WTC11 (cell line): Measurements from ENCODE around the gene RTN4RL1. TPM values are rescaled to one million over a fixed set of nuclear protein-coding genes. Genes with fewer than 3 reads are reported as not detected.

Experiments used
- ATAC-seq: fragments of 200-7000 bp; cut with Tn5 transposase; 2 replicates; pipeline ENCODE4 v1.10.0; 2021; ENCODE audit warnings: mild to moderate bottlenecking, moderate library complexity
- CTCF ChIA-PET: fragments of 300-600 bp; sonication (Branson Sonifier 250); formaldehyde crosslinking; loops from one replicate; lab custom pipeline; 2021; ENCODE audit warnings: antibody characterized with exemption; lab: Charles Lee
- POLR2A ChIA-PET: fragments of 350-600 bp; sonication (Branson Sonifier 250); formaldehyde crosslinking; loops from one replicate; lab custom pipeline; 2021; ENCODE audit warnings: antibody characterized with exemption; lab: Charles Lee
- DNase-seq: peaks from one replicate; pipeline ENCODE4 v3.0.0; 2021; ENCODE audit warnings: low spot score
- H3K27ac Mint-ChIP-seq: 2 replicates; pipeline ENCODE4 v1.8.0; 2021; ENCODE audit warnings: mixed read lengths
- H3K27me3 Mint-ChIP-seq: 2 replicates; pipeline ENCODE4 v1.8.0; 2021; ENCODE audit warnings: low read depth, mild to moderate bottlenecking, moderate library complexity, mixed read lengths
- H3K36me3 Mint-ChIP-seq: 2 replicates; pipeline ENCODE4 v1.8.0; 2021; ENCODE audit warnings: mixed read lengths
- H3K4me1 Mint-ChIP-seq: 2 replicates; pipeline ENCODE4 v1.8.0; 2022; ENCODE audit warnings: mixed read lengths
- H3K4me3 Mint-ChIP-seq: 2 replicates; pipeline ENCODE4 v1.8.0; 2021; ENCODE audit warnings: mild to moderate bottlenecking, moderate library complexity, mixed read lengths
- H3K9me3 Mint-ChIP-seq: 2 replicates; pipeline ENCODE4 v1.8.0; 2021; ENCODE audit warnings: mixed read lengths
- CREM ChIP-seq: sonication (generic); formaldehyde crosslinking; IDR thresholded peaks from 2 replicates; pipeline ENCODE4 v1.8.1; 2022; ENCODE audit warnings: mild to moderate bottlenecking, missing genetic modification reagents, moderate library complexity
- E2F4 ChIP-seq: sonication (generic); formaldehyde crosslinking; IDR thresholded peaks from 2 replicates; pipeline ENCODE4 v1.8.1; 2022; ENCODE audit warnings: low read depth, mild to moderate bottlenecking, moderate library complexity, missing genetic modification reagents, borderline replicate concordance
- E2F5 ChIP-seq: sonication (generic); formaldehyde crosslinking; IDR thresholded peaks from 2 replicates; pipeline ENCODE4 v1.8.1; 2022; ENCODE audit warnings: mild to moderate bottlenecking, moderate library complexity, missing genetic modification reagents
- IRF1 ChIP-seq: sonication (generic); formaldehyde crosslinking; IDR thresholded peaks from 2 replicates; pipeline ENCODE4 v1.8.0; 2023; ENCODE audit warnings: missing genetic modification reagents
- JAZF1 ChIP-seq: fragments of 250-450 bp; sonication (Bioruptor Pico); IDR thresholded peaks from 2 replicates; pipeline ENCODE4 v1.9.0; 2021; ENCODE audit warnings: moderate library complexity, mild to moderate bottlenecking, inconsistent platforms
- MLX ChIP-seq: sonication (generic); formaldehyde crosslinking; IDR thresholded peaks from 2 replicates; pipeline ENCODE4 v1.8.1; 2023; ENCODE audit warnings: mild to moderate bottlenecking, missing genetic modification reagents, moderate library complexity
- MYBL2 ChIP-seq: sonication (generic); formaldehyde crosslinking; IDR thresholded peaks from 2 replicates; pipeline ENCODE4 v1.8.1; 2023; ENCODE audit warnings: mild to moderate bottlenecking, moderate library complexity, missing genetic modification reagents
- NFATC4 ChIP-seq: fragments of 250-450 bp; sonication (Bioruptor Pico); IDR thresholded peaks from 2 replicates; pipeline ENCODE4 v1.9.0; 2021; ENCODE audit warnings: mild to moderate bottlenecking
- NR1H2 ChIP-seq: sonication (generic); formaldehyde crosslinking; IDR thresholded peaks from 2 replicates; pipeline ENCODE4 v1.9.0; 2021; ENCODE audit warnings: mild to moderate bottlenecking, moderate library complexity, missing genetic modification reagents
- NR3C1 ChIP-seq: sonication (generic); formaldehyde crosslinking; conservative IDR thresholded peaks from 2 replicates; pipeline ENCODE4 v1.8.1; 2023; ENCODE audit warnings: low read depth, mild to moderate bottlenecking, missing genetic modification reagents
- SMAD3 ChIP-seq: sonication (generic); formaldehyde crosslinking; IDR thresholded peaks from 2 replicates; pipeline ENCODE4 v1.8.0; 2022; ENCODE audit warnings: missing genetic modification reagents, mild to moderate bottlenecking, borderline replicate concordance
- ZNF281 ChIP-seq: sonication (generic); formaldehyde crosslinking; IDR thresholded peaks from 2 replicates; pipeline ENCODE4 v1.8.0; 2023; ENCODE audit warnings: mild to moderate bottlenecking, missing genetic modification reagents
- ZNF317 ChIP-seq: sonication (generic); formaldehyde crosslinking; IDR thresholded peaks from 2 replicates; pipeline ENCODE4 v1.8.1; 2023; ENCODE audit warnings: low read depth, mild to moderate bottlenecking, moderate library complexity, missing genetic modification reagents, borderline replicate concordance
- ZNF396 ChIP-seq: fragments of 250-450 bp; sonication (Bioruptor Pico); IDR thresholded peaks from 2 replicates; pipeline ENCODE4 v1.8.0; 2021; ENCODE audit warnings: mild to moderate bottlenecking, moderate library complexity, borderline replicate concordance
- ZNF423 ChIP-seq: fragments of 250-450 bp; sonication (Bioruptor Pico); IDR thresholded peaks from 2 replicates; pipeline ENCODE4 v2.1.2; 2022; ENCODE audit warnings: mild to moderate bottlenecking, moderate library complexity
- ZNF425 ChIP-seq: fragments of 250-450 bp; sonication (Bioruptor Pico); conservative IDR thresholded peaks from 2 replicates; pipeline ENCODE4 v1.9.0; 2021; ENCODE audit warnings: mild to moderate bottlenecking
- total RNA-seq: library from RNA; stranded (reverse); gene quantifications from 3 replicates; pipeline ENCODE4 v1.2.3, GENCODE V29; 2021
- TF ChIP-seq, protein P1 (sequence below): sonication (generic); formaldehyde crosslinking; IDR thresholded peaks from 2 replicates; pipeline ENCODE4 v1.8.0; 2022; ENCODE audit warnings: mild to moderate bottlenecking, missing genetic modification reagents
- TF ChIP-seq, protein P2 (sequence below): fragments of 250-450 bp; sonication (Bioruptor Pico); IDR thresholded peaks from 2 replicates; pipeline ENCODE4 v1.9.0; 2021; ENCODE audit warnings: mild to moderate bottlenecking, borderline replicate concordance

RTN4RL1 gene
- total RNA-seq, 1 experiment from 2014 or later, result 0.72 TPM

DNA sequence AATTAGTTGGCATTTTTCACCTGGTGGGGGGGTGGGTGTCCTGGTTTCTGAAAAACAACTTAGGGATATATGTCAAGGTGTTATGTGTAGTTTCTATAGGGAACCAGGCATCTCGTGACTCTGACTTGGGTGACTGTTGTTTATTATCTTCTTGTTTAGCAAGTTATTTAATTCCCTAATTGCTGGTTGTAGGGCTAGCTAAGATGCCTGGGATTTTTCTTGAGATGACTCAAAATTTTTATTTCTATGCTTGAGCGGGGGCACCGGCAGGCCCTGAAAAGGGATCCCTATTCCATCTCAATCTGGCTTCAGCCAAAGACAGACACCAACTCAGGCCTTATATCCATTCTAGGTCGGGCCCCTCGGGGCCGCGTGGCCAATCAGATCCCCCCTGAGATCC is 8.0 kb upstream of the RTN4RL1 start:
- no peak overlapping the region for H3K27ac Mint-ChIP-seq
- TF ChIP-seq SMAD3 (no peak), IRF1 (no peak), NR1H2 (no peak), ZNF396 (CRISPR knock-in tag) (no peak), MLX (CRISPR knock-in tag) (no peak), JAZF1 (CRISPR knock-in tag) (no peak), MYBL2 (CRISPR knock-in tag) (no peak), NFATC4 (CRISPR knock-in tag) (no peak), CREM (no peak), E2F5 (CRISPR knock-in tag) (no peak)
- TF ChIP-seq, protein P1, sequence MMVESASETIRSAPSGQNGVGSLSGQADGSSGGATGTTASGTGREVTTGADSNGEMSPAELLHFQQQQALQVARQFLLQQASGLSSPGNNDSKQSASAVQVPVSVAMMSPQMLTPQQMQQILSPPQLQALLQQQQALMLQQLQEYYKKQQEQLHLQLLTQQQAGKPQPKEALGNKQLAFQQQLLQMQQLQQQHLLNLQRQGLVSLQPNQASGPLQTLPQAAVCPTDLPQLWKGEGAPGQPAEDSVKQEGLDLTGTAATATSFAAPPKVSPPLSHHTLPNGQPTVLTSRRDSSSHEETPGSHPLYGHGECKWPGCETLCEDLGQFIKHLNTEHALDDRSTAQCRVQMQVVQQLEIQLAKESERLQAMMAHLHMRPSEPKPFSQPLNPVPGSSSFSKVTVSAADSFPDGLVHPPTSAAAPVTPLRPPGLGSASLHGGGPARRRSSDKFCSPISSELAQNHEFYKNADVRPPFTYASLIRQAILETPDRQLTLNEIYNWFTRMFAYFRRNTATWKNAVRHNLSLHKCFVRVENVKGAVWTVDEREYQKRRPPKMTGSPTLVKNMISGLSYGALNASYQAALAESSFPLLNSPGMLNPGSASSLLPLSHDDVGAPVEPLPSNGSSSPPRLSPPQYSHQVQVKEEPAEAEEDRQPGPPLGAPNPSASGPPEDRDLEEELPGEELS, result no peak
- TF ChIP-seq, all 79 proteins: peak for 0
- Mint-ChIP-seq H3K4me3 (no peak overlapping the region), H3K27me3 (peaks cover 17% of the 10 kb centered on the region), H3K4me1 (peaks cover 4% of the 10 kb centered on the region), H3K36me3 (no peaks in the 10 kb centered on the region), H3K9me3 (no peaks in the 10 kb centered on the region)
- ATAC-seq (no peak), DNase-seq (no peak)
- ChIA-PET POLR2A (no interaction called here), CTCF (interaction anchor here (0.8 kb wide), 1 partner anchor 101 kb away, joined by 4 read pairs; no protein-coding TSS in a partner anchor)

DNA sequence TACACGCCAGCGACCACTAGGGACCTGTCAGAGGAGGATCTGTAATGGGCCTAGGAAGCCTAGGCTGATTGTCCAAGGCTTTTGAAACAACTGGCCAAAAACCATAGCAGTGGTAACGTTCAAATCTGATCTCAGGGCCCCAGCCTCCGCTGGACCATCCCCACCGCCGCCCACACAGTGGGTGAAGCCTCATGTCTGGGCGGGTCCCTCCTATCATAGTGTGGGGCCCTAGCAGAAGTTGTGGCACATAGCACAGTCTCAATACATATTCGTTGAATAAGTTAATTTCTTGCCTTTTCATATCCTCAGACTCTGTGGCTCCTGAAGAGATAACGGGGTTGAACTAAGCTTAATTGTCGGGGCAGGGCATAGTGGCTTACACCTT is 5.6 kb upstream of the RTN4RL1 start:
- POLR2A ChIA-PET, result no interaction called here
- peaks cover 7% of the 10 kb centered on the region for H3K4me1 Mint-ChIP-seq
- peak overlapping the region; percentile 97 for H3K4me3 Mint-ChIP-seq
- DNase-seq (peak; percentile 70), ATAC-seq (no peak)
- peaks cover 41% of the 10 kb centered on the region for H3K27me3 Mint-ChIP-seq
- H3K27ac Mint-ChIP-seq, result peak overlapping the region; percentile 57; the same call in 1 of the 2 replicates
- H3K9me3 Mint-ChIP-seq, result no peaks in the 10 kb centered on the region
- CTCF ChIA-PET, result interaction anchor here (1.0 kb wide), 2 partner anchors 24 to 122 kb away, joined by 3 to 5 read pairs; partner anchors contain the start of gene HIC1
- H3K36me3 Mint-ChIP-seq, result peaks cover 3% of the 10 kb centered on the region; the same call in 1 of the 2 replicates
- TF ChIP-seq, protein P2, sequence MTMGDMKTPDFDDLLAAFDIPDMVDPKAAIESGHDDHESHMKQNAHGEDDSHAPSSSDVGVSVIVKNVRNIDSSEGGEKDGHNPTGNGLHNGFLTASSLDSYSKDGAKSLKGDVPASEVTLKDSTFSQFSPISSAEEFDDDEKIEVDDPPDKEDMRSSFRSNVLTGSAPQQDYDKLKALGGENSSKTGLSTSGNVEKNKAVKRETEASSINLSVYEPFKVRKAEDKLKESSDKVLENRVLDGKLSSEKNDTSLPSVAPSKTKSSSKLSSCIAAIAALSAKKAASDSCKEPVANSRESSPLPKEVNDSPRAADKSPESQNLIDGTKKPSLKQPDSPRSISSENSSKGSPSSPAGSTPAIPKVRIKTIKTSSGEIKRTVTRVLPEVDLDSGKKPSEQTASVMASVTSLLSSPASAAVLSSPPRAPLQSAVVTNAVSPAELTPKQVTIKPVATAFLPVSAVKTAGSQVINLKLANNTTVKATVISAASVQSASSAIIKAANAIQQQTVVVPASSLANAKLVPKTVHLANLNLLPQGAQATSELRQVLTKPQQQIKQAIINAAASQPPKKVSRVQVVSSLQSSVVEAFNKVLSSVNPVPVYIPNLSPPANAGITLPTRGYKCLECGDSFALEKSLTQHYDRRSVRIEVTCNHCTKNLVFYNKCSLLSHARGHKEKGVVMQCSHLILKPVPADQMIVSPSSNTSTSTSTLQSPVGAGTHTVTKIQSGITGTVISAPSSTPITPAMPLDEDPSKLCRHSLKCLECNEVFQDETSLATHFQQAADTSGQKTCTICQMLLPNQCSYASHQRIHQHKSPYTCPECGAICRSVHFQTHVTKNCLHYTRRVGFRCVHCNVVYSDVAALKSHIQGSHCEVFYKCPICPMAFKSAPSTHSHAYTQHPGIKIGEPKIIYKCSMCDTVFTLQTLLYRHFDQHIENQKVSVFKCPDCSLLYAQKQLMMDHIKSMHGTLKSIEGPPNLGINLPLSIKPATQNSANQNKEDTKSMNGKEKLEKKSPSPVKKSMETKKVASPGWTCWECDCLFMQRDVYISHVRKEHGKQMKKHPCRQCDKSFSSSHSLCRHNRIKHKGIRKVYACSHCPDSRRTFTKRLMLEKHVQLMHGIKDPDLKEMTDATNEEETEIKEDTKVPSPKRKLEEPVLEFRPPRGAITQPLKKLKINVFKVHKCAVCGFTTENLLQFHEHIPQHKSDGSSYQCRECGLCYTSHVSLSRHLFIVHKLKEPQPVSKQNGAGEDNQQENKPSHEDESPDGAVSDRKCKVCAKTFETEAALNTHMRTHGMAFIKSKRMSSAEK (CRISPR knock-in tag), result no peak
- TF ChIP-seq NFATC4 (CRISPR knock-in tag) (no peak), ZNF423 (CRISPR knock-in tag) (no peak), NR3C1 (CRISPR knock-in tag) (no peak), JAZF1 (CRISPR knock-in tag) (no peak), NR1H2 (no peak), ZNF425 (CRISPR knock-in tag) (no peak), ZNF281 (CRISPR knock-in tag) (no peak), E2F4 (CRISPR knock-in tag) (no peak), ZNF317 (no peak)
